ENCODE data around the gene UBR1. TPM values are rescaled to one million over a fixed set of nuclear protein-coding genes. Genes with fewer than 3 reads are reported as not detected.

Gene UBR1
- total and polyA plus RNA-seq, 10 of the 15 experiments (the other 5 are each of a cell fraction or from before 2014, with no cell fraction given): 4.5 to 27.5 (median 16.7) TPM

GRCh38 chr15:42940527-42940926, 165.3 kb downstream of the UBR1 start (continued):
- TF ChIP-seq USF1 (IDR thresholded peaks at IDR 0.05; ENCODE audit: borderline replicate concordance, extremely low read length, insufficient read depth, low read depth, low read length) (no peak), YY1 (IDR thresholded peaks at IDR 0.05; ENCODE audit: low read depth, low read length) (no peak)
- TF ChIP-seq, protein P1, sequence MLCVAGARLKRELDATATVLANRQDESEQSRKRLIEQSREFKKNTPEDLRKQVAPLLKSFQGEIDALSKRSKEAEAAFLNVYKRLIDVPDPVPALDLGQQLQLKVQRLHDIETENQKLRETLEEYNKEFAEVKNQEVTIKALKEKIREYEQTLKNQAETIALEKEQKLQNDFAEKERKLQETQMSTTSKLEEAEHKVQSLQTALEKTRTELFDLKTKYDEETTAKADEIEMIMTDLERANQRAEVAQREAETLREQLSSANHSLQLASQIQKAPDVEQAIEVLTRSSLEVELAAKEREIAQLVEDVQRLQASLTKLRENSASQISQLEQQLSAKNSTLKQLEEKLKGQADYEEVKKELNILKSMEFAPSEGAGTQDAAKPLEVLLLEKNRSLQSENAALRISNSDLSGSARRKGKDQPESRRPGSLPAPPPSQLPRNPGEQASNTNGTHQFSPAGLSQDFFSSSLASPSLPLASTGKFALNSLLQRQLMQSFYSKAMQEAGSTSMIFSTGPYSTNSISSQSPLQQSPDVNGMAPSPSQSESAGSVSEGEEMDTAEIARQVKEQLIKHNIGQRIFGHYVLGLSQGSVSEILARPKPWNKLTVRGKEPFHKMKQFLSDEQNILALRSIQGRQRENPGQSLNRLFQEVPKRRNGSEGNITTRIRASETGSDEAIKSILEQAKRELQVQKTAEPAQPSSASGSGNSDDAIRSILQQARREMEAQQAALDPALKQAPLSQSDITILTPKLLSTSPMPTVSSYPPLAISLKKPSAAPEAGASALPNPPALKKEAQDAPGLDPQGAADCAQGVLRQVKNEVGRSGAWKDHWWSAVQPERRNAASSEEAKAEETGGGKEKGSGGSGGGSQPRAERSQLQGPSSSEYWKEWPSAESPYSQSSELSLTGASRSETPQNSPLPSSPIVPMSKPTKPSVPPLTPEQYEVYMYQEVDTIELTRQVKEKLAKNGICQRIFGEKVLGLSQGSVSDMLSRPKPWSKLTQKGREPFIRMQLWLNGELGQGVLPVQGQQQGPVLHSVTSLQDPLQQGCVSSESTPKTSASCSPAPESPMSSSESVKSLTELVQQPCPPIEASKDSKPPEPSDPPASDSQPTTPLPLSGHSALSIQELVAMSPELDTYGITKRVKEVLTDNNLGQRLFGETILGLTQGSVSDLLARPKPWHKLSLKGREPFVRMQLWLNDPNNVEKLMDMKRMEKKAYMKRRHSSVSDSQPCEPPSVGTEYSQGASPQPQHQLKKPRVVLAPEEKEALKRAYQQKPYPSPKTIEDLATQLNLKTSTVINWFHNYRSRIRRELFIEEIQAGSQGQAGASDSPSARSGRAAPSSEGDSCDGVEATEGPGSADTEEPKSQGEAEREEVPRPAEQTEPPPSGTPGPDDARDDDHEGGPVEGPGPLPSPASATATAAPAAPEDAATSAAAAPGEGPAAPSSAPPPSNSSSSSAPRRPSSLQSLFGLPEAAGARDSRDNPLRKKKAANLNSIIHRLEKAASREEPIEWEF (IDR thresholded peaks at IDR 0.05; ENCODE audit: insufficient replicate concordance, low read depth, low read length): no peak

- Histone ChIP-seq H3K4me2 (ENCODE audit: control insufficient read depth, insufficient read depth) (no peak overlapping the region), H3K27me3 (replicated peaks in 1 of 2; ENCODE audit: control insufficient read depth in 2 of 2, insufficient read depth in 2 of 2, low read length in 1 of 2) (no peaks in the 10 kb centered on the region), H3K79me2 (ENCODE audit: control insufficient read depth, insufficient read depth, low read length) (no peaks in the 10 kb centered on the region), H3K27ac (ENCODE audit: control insufficient read depth, insufficient read depth) (no peak overlapping the region), H3K9ac (ENCODE audit: control insufficient read depth, insufficient read depth, low read length) (no peak overlapping the region), H3K4me3 (no peak overlapping the region), H3K9me3 (replicated peaks; ENCODE audit: control insufficient read depth, insufficient read depth, low read length) (no peaks in the 10 kb centered on the region), H2AFZ (ENCODE audit: control insufficient read depth, low read depth, low read length) (no peak overlapping the region), H4K20me1 (ENCODE audit: control insufficient read depth, insufficient read depth) (no peaks in the 10 kb centered on the region), H3K36me3 (ENCODE audit: control insufficient read depth in 2 of 2, insufficient read depth in 2 of 2, low read length in 1 of 2) (no peaks in the 10 kb centered on the region; a peak in 1 of 4 replicates), H3K4me1 (ENCODE audit: control insufficient read depth, insufficient read depth, low read length) (no peaks in the 10 kb centered on the region)
- CTCF ChIA-PET: no interaction called here
- no peak for FAIRE-seq
- SMC1A ChIA-PET (ENCODE audit: uncharacterized antibody, unreplicated experiment): no interaction called here
- no peak for TF ChIP-seq TBL1XR1 (IDR thresholded peaks at IDR 0.05; ENCODE audit: low read depth, low read length)
- no peak for TF ChIP-seq CREM (IDR thresholded peaks at IDR 0.05; ENCODE audit: low read depth)
- TF ChIP-seq, protein P2, sequence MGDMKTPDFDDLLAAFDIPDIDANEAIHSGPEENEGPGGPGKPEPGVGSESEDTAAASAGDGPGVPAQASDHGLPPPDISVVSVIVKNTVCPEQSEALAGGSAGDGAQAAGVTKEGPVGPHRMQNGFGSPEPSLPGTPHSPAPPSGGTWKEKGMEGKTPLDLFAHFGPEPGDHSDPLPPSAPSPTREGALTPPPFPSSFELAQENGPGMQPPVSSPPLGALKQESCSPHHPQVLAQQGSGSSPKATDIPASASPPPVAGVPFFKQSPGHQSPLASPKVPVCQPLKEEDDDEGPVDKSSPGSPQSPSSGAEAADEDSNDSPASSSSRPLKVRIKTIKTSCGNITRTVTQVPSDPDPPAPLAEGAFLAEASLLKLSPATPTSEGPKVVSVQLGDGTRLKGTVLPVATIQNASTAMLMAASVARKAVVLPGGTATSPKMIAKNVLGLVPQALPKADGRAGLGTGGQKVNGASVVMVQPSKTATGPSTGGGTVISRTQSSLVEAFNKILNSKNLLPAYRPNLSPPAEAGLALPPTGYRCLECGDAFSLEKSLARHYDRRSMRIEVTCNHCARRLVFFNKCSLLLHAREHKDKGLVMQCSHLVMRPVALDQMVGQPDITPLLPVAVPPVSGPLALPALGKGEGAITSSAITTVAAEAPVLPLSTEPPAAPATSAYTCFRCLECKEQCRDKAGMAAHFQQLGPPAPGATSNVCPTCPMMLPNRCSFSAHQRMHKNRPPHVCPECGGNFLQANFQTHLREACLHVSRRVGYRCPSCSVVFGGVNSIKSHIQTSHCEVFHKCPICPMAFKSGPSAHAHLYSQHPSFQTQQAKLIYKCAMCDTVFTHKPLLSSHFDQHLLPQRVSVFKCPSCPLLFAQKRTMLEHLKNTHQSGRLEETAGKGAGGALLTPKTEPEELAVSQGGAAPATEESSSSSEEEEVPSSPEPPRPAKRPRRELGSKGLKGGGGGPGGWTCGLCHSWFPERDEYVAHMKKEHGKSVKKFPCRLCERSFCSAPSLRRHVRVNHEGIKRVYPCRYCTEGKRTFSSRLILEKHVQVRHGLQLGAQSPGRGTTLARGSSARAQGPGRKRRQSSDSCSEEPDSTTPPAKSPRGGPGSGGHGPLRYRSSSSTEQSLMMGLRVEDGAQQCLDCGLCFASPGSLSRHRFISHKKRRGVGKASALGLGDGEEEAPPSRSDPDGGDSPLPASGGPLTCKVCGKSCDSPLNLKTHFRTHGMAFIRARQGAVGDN (IDR thresholded peaks at IDR 0.05): no peak
- no peak for TF ChIP-seq KDM1A (IDR thresholded peaks at IDR 0.05; ENCODE audit: borderline replicate concordance)
- no peak for TF ChIP-seq PML (IDR thresholded peaks at IDR 0.05; ENCODE audit: low read length)
- no peak for TF ChIP-seq NR2F1 (conservative IDR thresholded peaks at IDR 0.05)
- POLR2A ChIA-PET: interaction anchor here (0.5 kb wide), 1 partner anchor 217 kb away, joined by 3 read pairs; no protein-coding TSS in a partner anchor
- WGBS (ENCODE audit: insufficient coverage, insufficient replicate concordance, low lambda C conversion rate, missing lambda C conversion rate): 91% methylated on average over 8 of the region's 8 CpGs
- intact Hi-C loops (cut with micrococcal nuclease; ENCODE audit: unreplicated experiment) (no loop called here), in situ Hi-C loops (cut with MboI) (no loop called here)
- no peak for ATAC-seq
- no TSS peak for BruUV-seq (replicated peaks)
- DNase-seq (ENCODE audit: low read depth, low spot score): no peak
- RAD21 ChIA-PET (ENCODE audit: unreplicated experiment): no interaction called here
Observed at GRCh38 chr15:42939841-42940240, 166.0 kb downstream of the UBR1 start.

All from GM12878 (cell line).